B cell (primary cell): ENCODE results near the gene KCNIP1. TPM values are rescaled to one million over a fixed set of nuclear protein-coding genes. Genes with fewer than 3 reads are reported as not detected.

Source experiments
- ATAC-seq: fragments of 200-7000 bp; cut with Tn5 transposase; one replicate; pipeline ENCODE4 v1.10.0; 2021; ENCODE audit warnings: low read depth, mild to moderate bottlenecking, moderate number of reproducible peaks, moderate library complexity
- CTCF ChIA-PET: fragments of 350-600 bp; sonication (Branson Sonifier 250); formaldehyde crosslinking; loops from one replicate; lab custom pipeline; 2021; ENCODE audit warnings: antibody characterized with exemption, inconsistent platforms; lab: Charles Lee
- POLR2A ChIA-PET: fragments of 350-600 bp; sonication (Branson Sonifier 250); formaldehyde crosslinking; loops from one replicate; lab custom pipeline; 2021; ENCODE audit warnings: antibody characterized with exemption; lab: Charles Lee
- DNase-seq: peaks from one replicate; pipeline ENCODE4 v3.0.0; 2013
- H2AFZ ChIP-seq: 2 replicates; pipeline ENCODE4 v1.6.1; 2012; ENCODE audit warnings: mild to moderate bottlenecking, low read depth, low read length; ENCODE audit not compliant: insufficient read depth, poor library complexity, severe bottlenecking
- H3K27ac ChIP-seq, 2 donors: 1 replicate in 1 of 2; 2 replicates in 1 of 2; pipeline ENCODE4 v1.5.1; 2012 to 2013; ENCODE audit warnings: low read length in 2 of 2, mild to moderate bottlenecking in 2 of 2, moderate library complexity in 1 of 2
- H3K27me3 ChIP-seq, 4 experiments: fragments of 200-600 bp in 1 of 4; sonication (generic) in 1 of 4; replicated peaks in 1 of 4; 1 replicate in 2 of 4; 2 replicates in 2 of 4; pipeline versions ENCODE4 v1.6.1 to v1.7.0; 2013 to 2016; ENCODE audit warnings: low read length in 3 of 4, mild to moderate bottlenecking in 2 of 4, mixed read lengths in 1 of 4, moderate library complexity in 1 of 4; ENCODE audit not compliant: insufficient read depth in 4 of 4, control insufficient read depth in 3 of 4; ENCODE audit errors: control extremely low read depth in 1 of 4
- H3K36me3 ChIP-seq, 2 experiments: replicated peaks in 1 of 2; 1 replicate in 1 of 2; 2 replicates in 1 of 2; pipeline versions ENCODE4 v1.6.1 to v1.7.1; 2013; ENCODE audit warnings: low read length in 1 of 2; ENCODE audit not compliant: insufficient read depth in 2 of 2, control insufficient read depth in 1 of 2; ENCODE audit errors: control extremely low read depth in 1 of 2, extremely low read depth in 1 of 2
- H3K4me1 ChIP-seq, 2 donors: fragments of 200-600 bp in 1 of 2; sonication (generic) in 1 of 2; 1 replicate in 1 of 2; 2 replicates in 1 of 2; pipeline versions ENCODE4 v1.5.1 to v1.6.1; 2013 to 2017; ENCODE audit warnings: low read length in 2 of 2; ENCODE audit not compliant: control insufficient read depth in 2 of 2, insufficient read depth in 2 of 2
- H3K4me2 ChIP-seq: replicated peaks from 2 replicates; pipeline ENCODE3; 2012; ENCODE audit warnings: mild to moderate bottlenecking, low read depth, low read length; ENCODE audit not compliant: poor library complexity, severe bottlenecking
- H3K4me3 ChIP-seq, 5 experiments: fragments of 200-600 bp in 1 of 5; sonication (generic) in 1 of 5; 1 replicate in 3 of 5; 2 replicates in 2 of 5; pipeline versions ENCODE4 v1.5.1 to v1.7.0; 2011 to 2016; ENCODE audit warnings: low read length in 4 of 5, mild to moderate bottlenecking in 4 of 5, low read depth in 2 of 5, control low read depth in 1 of 5, moderate library complexity in 1 of 5; ENCODE audit not compliant: insufficient read depth in 1 of 5; ENCODE audit errors: control extremely low read depth in 1 of 5, extremely low read depth in 1 of 5
- H3K79me2 ChIP-seq: fragments of 200-600 bp; sonication (generic); one replicate; pipeline ENCODE4 v1.6.0; 2016; ENCODE audit warnings: low read length; ENCODE audit not compliant: control insufficient read depth, insufficient read depth
- H3K9ac ChIP-seq: fragments of 200-600 bp; sonication (generic); 2 replicates; pipeline ENCODE4 v1.6.1; 2017; ENCODE audit warnings: mild to moderate bottlenecking, low read length, moderate library complexity
- H3K9me3 ChIP-seq, 3 donors: one replicate each; pipeline versions ENCODE4 v1.6.1 to v1.7.1; 2013; ENCODE audit warnings: low read length in 2 of 3; ENCODE audit not compliant: control insufficient read depth in 2 of 3, insufficient read depth in 1 of 3; ENCODE audit errors: control extremely low read depth in 1 of 3
- H4K20me1 ChIP-seq: 2 replicates; pipeline ENCODE4 v1.6.0; 2012; ENCODE audit warnings: mild to moderate bottlenecking, low read length; ENCODE audit not compliant: insufficient read depth, control insufficient read depth, poor library complexity, severe bottlenecking
- H3K27ac Mint-ChIP-seq: one replicate; pipeline ENCODE4 v1.8.0; 2021; ENCODE audit warnings: mixed read lengths
- H3K27me3 Mint-ChIP-seq: one replicate; pipeline ENCODE4 v1.8.0; 2021; ENCODE audit warnings: mixed read lengths
- H3K4me1 Mint-ChIP-seq: one replicate; pipeline ENCODE4 v1.8.0; 2021; ENCODE audit warnings: mixed read lengths
- H3K4me3 Mint-ChIP-seq: one replicate; pipeline ENCODE4 v1.8.0; 2021; ENCODE audit warnings: mixed read lengths
- H3K9me3 Mint-ChIP-seq: one replicate; pipeline ENCODE4 v1.8.0; 2022; ENCODE audit warnings: mixed read lengths; ENCODE audit not compliant: insufficient read depth
- EZH2 ChIP-seq: IDR thresholded peaks from 2 replicates; pipeline ENCODE4 v1.6.1; 2012; ENCODE audit warnings: borderline replicate concordance, low read depth, mild to moderate bottlenecking, moderate library complexity, low read length; ENCODE audit not compliant: insufficient read depth, poor library complexity, severe bottlenecking
- WGBS: methylation state at CpG from one replicate; pipeline ENCODE4 v1.1.5; 2013; ENCODE audit warnings: missing lambda C conversion rate; ENCODE audit not compliant: insufficient coverage; 5-methylcytosine and 5-hydroxymethylcytosine counted together
- intact Hi-C: fragments of 100-400 bp; cut with micrococcal nuclease; formaldehyde crosslinking; loops from one replicate; pipeline ENCODE4 v1.10.0; 2022
- polyA plus RNA-seq: library from polyadenylated mRNA; depleted of rRNA; stranded (reverse); fragments of >200 nt; gene quantifications from 2 replicates; pipeline ENCODE4 v1.2.3, GENCODE V29; 2012
- total RNA-seq, 2 donors: library from RNA; stranded (reverse); fragments of 120-200 nt in 1 of 2; gene quantifications; 1 replicate in 1 of 2; 2 replicates in 1 of 2; pipeline versions ENCODE4 v1.2.3 to v1.2.4, GENCODE V29; 2013 to 2022
- TF ChIP-seq, protein P1 (sequence below): fragments of 200-600 bp; IDR thresholded peaks from one replicate; pipeline ENCODE4 v1.8.0; 2022; ENCODE audit warnings: antibody characterized with exemption, mild to moderate bottlenecking

The KCNIP1 gene
- total and polyA plus RNA-seq, 2 donors (not counting 1 experiment from before 2014, with no cell fraction given), result not detected

DNA sequence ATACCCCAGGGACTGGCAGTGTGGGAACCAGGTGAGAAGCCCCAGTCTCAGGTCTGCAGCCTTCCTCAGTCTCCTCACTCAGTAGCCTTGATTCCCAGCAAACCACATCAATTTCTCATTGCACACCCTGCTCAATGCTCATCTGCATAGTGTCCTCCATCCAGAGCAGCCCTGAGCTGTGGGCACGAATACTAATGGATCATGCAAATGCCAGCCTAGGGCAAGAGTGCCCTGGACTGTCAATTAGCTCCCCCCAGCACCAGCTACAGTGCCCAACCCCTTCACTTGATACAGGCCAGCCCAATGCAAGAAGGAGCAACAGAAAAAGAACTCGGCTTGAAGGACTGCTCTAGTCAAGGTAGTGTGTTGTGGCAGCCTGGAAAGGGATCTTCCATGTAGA is 9.8 kb upstream of the KCNIP1 start:
- WGBS, result 58% methylated on average over 2 of the region's 2 CpGs
- Histone ChIP-seq H3K9ac (no peak overlapping the region), H3K4me3 (no peak overlapping the region), H3K9me3 (no peaks in the 10 kb centered on the region), H3K79me2 (no peaks in the 10 kb centered on the region), H3K36me3 (no peaks in the 10 kb centered on the region), H3K4me1 (no peaks in the 10 kb centered on the region), H2AFZ (no peak overlapping the region), H3K4me2 (no peak overlapping the region), H3K27ac (no peak overlapping the region), H3K27me3 (peaks cover 0 to 13% (median 0%) of the 10 kb centered on the region in 4 experiments), H4K20me1 (no peaks in the 10 kb centered on the region)
- Mint-ChIP-seq H3K27ac (no peak overlapping the region), H3K4me3 (no peak overlapping the region), H3K9me3 (no peaks in the 10 kb centered on the region), H3K27me3 (peaks cover 49% of the 10 kb centered on the region), H3K4me1 (no peaks in the 10 kb centered on the region)
- DNase-seq (no peak), ATAC-seq (no peak)
- POLR2A ChIA-PET, result no interaction called here
- CTCF ChIA-PET, result no interaction called here
- no peak for TF ChIP-seq EZH2
- TF ChIP-seq, protein P1, sequence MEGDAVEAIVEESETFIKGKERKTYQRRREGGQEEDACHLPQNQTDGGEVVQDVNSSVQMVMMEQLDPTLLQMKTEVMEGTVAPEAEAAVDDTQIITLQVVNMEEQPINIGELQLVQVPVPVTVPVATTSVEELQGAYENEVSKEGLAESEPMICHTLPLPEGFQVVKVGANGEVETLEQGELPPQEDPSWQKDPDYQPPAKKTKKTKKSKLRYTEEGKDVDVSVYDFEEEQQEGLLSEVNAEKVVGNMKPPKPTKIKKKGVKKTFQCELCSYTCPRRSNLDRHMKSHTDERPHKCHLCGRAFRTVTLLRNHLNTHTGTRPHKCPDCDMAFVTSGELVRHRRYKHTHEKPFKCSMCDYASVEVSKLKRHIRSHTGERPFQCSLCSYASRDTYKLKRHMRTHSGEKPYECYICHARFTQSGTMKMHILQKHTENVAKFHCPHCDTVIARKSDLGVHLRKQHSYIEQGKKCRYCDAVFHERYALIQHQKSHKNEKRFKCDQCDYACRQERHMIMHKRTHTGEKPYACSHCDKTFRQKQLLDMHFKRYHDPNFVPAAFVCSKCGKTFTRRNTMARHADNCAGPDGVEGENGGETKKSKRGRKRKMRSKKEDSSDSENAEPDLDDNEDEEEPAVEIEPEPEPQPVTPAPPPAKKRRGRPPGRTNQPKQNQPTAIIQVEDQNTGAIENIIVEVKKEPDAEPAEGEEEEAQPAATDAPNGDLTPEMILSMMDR, result no peak
- intact Hi-C loops, result no loop called here

DNA sequence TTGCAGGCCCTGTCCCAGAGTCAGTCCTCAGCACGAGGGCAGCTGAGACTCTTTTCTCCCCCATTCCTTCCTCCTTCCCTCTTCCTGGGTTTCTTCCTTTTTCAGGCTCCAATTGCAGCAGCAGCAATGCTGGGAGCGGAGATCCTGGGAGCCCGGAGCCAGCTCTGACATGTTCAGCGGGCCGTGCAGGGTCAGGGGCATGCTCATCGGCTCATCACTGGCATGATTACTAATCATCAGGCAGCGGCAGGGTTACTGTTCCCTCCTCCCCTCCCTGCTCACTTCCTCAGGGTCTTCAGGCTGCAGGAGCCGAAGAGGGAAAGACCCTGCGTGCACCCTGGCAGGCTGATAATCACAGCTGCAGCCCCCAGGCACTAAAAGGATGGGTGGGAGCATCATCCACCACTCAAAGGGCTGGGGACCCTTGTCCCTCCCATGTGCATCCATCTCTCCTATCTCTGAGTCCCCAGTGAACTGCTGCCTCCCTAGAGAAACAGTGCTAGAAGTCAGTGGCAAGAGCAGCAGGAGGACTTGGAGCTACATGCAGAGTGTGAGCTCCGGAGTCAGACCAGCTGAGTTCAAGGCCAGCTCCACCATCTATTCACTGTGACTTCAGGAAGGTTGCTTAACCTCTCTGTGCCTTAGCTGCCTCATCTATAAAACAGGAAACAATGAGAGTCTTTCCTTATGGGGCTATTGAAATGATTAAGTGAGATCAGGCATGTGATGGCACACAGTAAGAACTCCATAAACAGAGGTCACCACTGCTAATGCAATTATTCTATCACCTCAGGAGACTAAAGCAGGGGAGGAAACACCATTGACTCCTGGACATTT is 7.8 kb upstream of the KCNIP1 start:
- H3K4me1 ChIP-seq, result no peaks in the 10 kb centered on the region
- no peaks in the 10 kb centered on the region for H3K9me3 Mint-ChIP-seq
- no peaks in the 10 kb centered on the region for H3K36me3 ChIP-seq
- no peak overlapping the region for H3K4me2 ChIP-seq
- CTCF ChIA-PET, result interaction anchor here (0.6 kb wide), 1 partner anchor 52 kb away, joined by 3 read pairs; no protein-coding TSS in a partner anchor
- H3K27ac ChIP-seq, result no peak overlapping the region
- H2AFZ ChIP-seq, result no peak overlapping the region
- H3K9me3 ChIP-seq, result peaks cover 0 to 4% (median 3%) of the 10 kb centered on the region in 3 donors
- no peaks in the 10 kb centered on the region for H3K79me2 ChIP-seq
- H3K4me3 ChIP-seq, result no peak overlapping the region
- TF ChIP-seq, protein P1, result no peak
- no peak for TF ChIP-seq EZH2
- WGBS, result 81% methylated on average over 10 of the region's 10 CpGs
- H3K27me3 Mint-ChIP-seq, result peaks cover 52% of the 10 kb centered on the region
- peaks cover 0 to 17% (median 1%) of the 10 kb centered on the region in 4 experiments for H3K27me3 ChIP-seq
- DNase-seq, result no peak
- no peak overlapping the region for H3K4me3 Mint-ChIP-seq
- no peak overlapping the region for H3K9ac ChIP-seq
- intact Hi-C loops, result no loop called here
- no peak overlapping the region for H3K27ac Mint-ChIP-seq
- H4K20me1 ChIP-seq, result no peaks in the 10 kb centered on the region
- ATAC-seq, result no peak
- POLR2A ChIA-PET, result no interaction called here
- no peaks in the 10 kb centered on the region for H3K4me1 Mint-ChIP-seq
